Subcutaneous abdominal adipose tissue (tissue), 5 donors: ENCODE data around the gene SLC7A1.

ENCODE experiments used
- H3K27ac ChIP-seq: one replicate; pipeline ENCODE4 v1.7.0; 2013; ENCODE audit warnings: low read depth, mild to moderate bottlenecking, inconsistent platforms, low read length, moderate library complexity
- H3K27me3 ChIP-seq, 5 donors: one replicate each; pipeline ENCODE4 v1.7.0; 2013; ENCODE audit warnings: low read length in 5 of 5, inconsistent platforms in 1 of 5; ENCODE audit not compliant: control insufficient read depth in 5 of 5, insufficient read depth in 4 of 5
- H3K36me3 ChIP-seq, 5 donors: one replicate each; pipeline ENCODE4 v1.7.0; 2013; ENCODE audit warnings: low read length in 5 of 5; ENCODE audit not compliant: control insufficient read depth in 5 of 5, insufficient read depth in 5 of 5
- H3K4me1 ChIP-seq, 5 donors: one replicate each; pipeline ENCODE4 v1.7.0; 2013; ENCODE audit warnings: low read length in 5 of 5, mild to moderate bottlenecking in 3 of 5, moderate library complexity in 1 of 5; ENCODE audit not compliant: control insufficient read depth in 5 of 5, insufficient read depth in 5 of 5
- H3K4me3 ChIP-seq, 5 donors: one replicate each; pipeline ENCODE4 v1.7.0; 2013; ENCODE audit warnings: low read length in 5 of 5, low read depth in 1 of 5
- H3K9ac ChIP-seq, 5 donors: one replicate each; pipeline ENCODE4 v1.7.0; 2013; ENCODE audit warnings: low read length in 5 of 5, mild to moderate bottlenecking in 4 of 5, moderate library complexity in 3 of 5
- H3K9me3 ChIP-seq, 5 donors: one replicate each; pipeline ENCODE4 v1.7.0; 2013; ENCODE audit warnings: low read length in 5 of 5; ENCODE audit not compliant: control insufficient read depth in 5 of 5
- donor health status: healthy.
- donor health status: healthy.
- donor health status: healthy.
- donor health status: healthy.
- donor health status: healthy.

Gene SLC7A1

DNA sequence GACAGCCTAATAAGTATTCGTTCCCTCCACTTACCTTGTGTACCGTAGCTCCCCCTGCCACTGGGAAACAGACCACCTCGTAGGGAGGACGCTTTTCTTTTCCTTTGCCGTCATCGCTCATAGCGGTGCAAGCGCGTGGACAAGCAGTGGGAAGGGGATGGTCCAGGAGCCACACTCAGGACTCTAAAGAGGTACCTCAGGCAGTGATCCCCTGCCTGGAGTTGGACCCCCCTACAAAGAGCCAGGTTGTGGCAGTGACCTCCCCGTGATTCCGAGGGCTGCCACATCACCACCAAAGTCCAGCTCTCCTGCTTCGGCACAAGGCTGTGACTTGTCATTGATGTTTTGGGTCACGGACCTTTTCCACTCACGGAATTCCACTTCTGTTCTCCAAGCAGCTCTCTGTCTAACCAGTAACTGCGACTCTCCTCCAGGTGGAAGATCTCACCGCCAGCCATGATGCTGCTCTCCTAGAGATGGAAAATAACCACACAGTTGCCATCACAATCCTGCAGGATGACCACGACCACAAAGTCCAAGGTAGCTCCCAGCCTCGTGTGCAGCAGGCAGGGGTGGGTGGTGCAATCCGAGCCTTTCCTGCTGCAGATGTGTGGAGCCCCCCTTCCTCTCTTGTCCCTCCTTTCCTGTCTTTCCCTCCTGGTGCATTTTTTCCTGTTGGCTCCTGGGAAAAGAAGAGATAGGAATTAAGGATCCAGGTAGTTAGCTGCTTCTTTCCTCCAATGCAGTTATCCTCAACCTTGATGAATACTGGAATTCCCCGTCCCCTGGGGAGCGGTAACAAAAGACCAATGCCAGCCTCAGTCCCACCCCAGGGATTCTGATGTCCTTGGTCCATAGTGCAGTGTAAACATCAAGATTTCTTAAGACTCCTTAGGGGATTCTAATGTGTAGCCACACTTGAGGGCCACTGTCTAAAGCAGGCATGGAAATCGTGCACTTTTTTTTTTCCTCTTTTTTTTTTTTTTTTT lies 107.7 kb downstream of the SLC7A1 start:
- peaks cover 0 to 15% (median 8%) of the 10 kb centered on the region in 5 donors for H3K27me3 ChIP-seq
- no peaks in the 10 kb centered on the region for H3K4me1 ChIP-seq
- no peaks in the 10 kb centered on the region for H3K9me3 ChIP-seq

DNA sequence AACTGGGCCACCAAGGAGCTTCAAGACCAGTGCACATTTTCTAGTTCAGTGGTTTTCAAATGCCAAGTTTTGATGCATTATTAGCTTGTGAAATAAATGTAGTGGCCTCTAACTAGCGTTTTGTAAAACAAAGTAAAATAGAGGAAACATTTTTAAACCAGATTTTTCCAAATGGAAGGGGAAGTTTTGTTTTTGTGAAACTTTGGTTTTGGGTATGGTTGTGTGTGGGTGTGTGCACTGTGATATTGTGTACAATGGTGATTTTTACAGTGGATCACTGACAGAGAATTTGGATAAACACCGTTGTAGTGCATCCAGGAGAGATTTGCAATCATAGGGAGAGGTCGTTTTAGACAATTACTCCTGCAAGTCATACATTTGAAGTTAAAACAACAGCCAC lies 108.9 kb downstream of the SLC7A1 start:
- peaks cover 0 to 11% (median 6%) of the 10 kb centered on the region in 5 donors for H3K27me3 ChIP-seq
- no peak overlapping the region for H3K27ac ChIP-seq
- H3K36me3 ChIP-seq, result no peaks in the 10 kb centered on the region
- H3K4me1 ChIP-seq, result no peaks in the 10 kb centered on the region
- H3K9ac ChIP-seq, result no peak overlapping the region
- no peak overlapping the region for H3K4me3 ChIP-seq
- no peaks in the 10 kb centered on the region for H3K9me3 ChIP-seq

More for the DNA sequence above, 107.7 kb downstream of the SLC7A1 start:
- Histone ChIP-seq H3K4me3 (no peak overlapping the region), H3K36me3 (no peaks in the 10 kb centered on the region), H3K9ac (no peak overlapping the region), H3K27ac (no peak overlapping the region)

DNA sequence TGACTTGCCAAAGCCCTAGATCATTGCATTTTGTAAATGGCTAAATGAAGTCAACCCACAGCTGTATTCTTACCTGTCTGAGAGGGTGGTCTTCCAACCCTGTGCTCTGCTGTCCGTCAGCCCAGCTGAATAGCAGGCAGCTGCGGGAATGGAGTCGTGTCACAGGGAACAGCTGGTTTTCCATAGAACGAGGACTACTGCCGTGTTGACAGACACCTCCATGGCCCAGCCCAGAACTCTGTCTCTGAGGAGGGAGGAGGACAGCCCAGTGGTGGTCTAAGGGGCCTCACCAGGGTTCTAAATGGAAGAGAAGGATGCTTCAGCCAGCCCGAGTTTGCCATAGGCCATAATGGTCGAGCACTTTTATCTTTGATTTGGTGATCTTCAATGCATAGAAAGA lies 110.7 kb downstream of the SLC7A1 start:
- no peaks in the 10 kb centered on the region for H3K4me1 ChIP-seq

GRCh38 chr13:29484236-29484635 lies 111.3 kb downstream of the SLC7A1 start:
- H3K36me3 ChIP-seq, result no peaks in the 10 kb centered on the region
- H3K4me3 ChIP-seq, result no peak overlapping the region
- no peak overlapping the region for H3K27ac ChIP-seq
- no peaks in the 10 kb centered on the region for H3K4me1 ChIP-seq
- H3K9me3 ChIP-seq, result no peaks in the 10 kb centered on the region
- no peak overlapping the region for H3K9ac ChIP-seq
- peaks cover 0 to 8% (median 4%) of the 10 kb centered on the region in 5 donors for H3K27me3 ChIP-seq

More for the DNA sequence above, 110.7 kb downstream of the SLC7A1 start:
- Histone ChIP-seq H3K9me3 (no peaks in the 10 kb centered on the region), H3K27me3 (peaks cover 0 to 7% (median 0%) of the 10 kb centered on the region in 5 donors), H3K36me3 (no peaks in the 10 kb centered on the region), H3K9ac (no peak overlapping the region), H3K27ac (no peak overlapping the region), H3K4me3 (no peak overlapping the region)

DNA sequence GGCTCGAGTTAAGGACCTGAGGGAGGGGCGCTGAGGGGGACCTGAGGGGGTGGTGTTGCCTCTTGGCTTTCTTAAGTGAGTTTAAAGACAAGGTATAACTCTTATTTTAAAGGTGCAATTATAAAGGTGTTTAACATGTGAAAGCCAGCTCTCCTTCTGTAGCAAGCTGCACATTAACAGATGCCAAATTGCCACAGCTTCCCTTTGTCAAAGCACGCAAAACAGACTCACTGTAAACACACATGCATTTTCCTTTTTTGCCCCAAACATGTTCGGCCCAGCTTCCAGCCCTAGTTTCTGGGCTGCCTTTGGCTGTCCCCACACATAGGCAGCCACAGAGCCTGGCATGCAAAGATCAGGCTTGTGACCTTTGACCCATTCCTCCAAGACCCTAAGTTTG lies 111.9 kb downstream of the SLC7A1 start:
- Histone ChIP-seq H3K4me1 (no peaks in the 10 kb centered on the region), H3K27ac (no peak overlapping the region), H3K9ac (no peak overlapping the region), H3K9me3 (no peaks in the 10 kb centered on the region), H3K36me3 (no peaks in the 10 kb centered on the region), H3K27me3 (peaks cover 0 to 10% (median 4%) of the 10 kb centered on the region in 5 donors), H3K4me3 (no peak overlapping the region)

DNA sequence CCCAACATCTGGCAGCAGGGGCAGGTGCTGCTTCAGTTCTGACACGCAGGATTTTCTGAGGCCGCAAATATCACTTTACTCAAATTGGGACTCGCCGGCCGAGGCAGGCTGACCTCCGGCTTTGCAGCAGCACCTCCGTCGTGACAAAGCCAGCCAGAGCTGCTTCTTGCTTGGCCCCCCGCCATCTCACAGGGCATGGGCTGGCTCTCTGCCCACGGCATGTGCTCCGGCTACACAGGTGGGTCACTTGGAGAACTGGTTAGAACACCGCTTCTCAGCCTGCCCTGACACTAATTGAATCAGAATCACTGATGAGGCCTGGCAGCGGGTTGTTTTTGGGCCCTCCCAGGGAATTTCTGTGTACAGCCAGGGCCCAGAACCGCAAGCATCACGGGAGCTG lies 112.3 kb downstream of the SLC7A1 start:
- Histone ChIP-seq H3K9ac (no peak overlapping the region), H3K4me3 (no peak overlapping the region), H3K4me1 (no peaks in the 10 kb centered on the region), H3K27ac (no peak overlapping the region), H3K36me3 (no peaks in the 10 kb centered on the region), H3K9me3 (no peaks in the 10 kb centered on the region), H3K27me3 (peaks cover 0 to 11% (median 4%) of the 10 kb centered on the region in 5 donors)

DNA sequence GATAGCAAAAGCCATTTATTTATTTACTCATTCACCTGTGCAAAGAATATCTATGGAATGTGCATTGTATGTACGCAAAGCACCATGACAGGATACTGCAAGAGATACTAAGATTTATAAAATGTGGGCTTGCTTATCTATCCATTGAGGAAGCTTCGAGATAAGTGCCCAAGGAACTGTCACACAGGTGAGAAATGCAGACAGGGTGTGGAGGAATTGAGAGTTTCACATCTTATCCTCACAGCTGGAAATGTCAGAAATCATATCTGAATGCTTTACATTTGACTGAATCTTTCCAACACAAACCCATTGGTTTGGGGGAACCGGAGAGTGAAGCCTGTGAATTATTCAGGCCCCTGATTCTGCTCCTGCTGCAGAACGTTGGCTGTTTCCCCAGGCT lies 113.0 kb downstream of the SLC7A1 start:
- H3K27ac ChIP-seq, result no peak overlapping the region
- H3K9me3 ChIP-seq, result no peaks in the 10 kb centered on the region
- H3K27me3 ChIP-seq, result peaks cover 0 to 11% (median 4%) of the 10 kb centered on the region in 5 donors
- H3K4me1 ChIP-seq, result no peaks in the 10 kb centered on the region
- no peak overlapping the region for H3K4me3 ChIP-seq
- H3K9ac ChIP-seq, result no peak overlapping the region
- no peaks in the 10 kb centered on the region for H3K36me3 ChIP-seq

GRCh38 chr13:29481603-29482002 lies 113.9 kb downstream of the SLC7A1 start:
- Histone ChIP-seq H3K27me3 (peaks cover 0 to 11% (median 4%) of the 10 kb centered on the region in 5 donors), H3K27ac (no peak overlapping the region), H3K4me1 (no peaks in the 10 kb centered on the region), H3K36me3 (no peaks in the 10 kb centered on the region), H3K4me3 (no peak overlapping the region), H3K9me3 (no peaks in the 10 kb centered on the region), H3K9ac (no peak overlapping the region)

DNA sequence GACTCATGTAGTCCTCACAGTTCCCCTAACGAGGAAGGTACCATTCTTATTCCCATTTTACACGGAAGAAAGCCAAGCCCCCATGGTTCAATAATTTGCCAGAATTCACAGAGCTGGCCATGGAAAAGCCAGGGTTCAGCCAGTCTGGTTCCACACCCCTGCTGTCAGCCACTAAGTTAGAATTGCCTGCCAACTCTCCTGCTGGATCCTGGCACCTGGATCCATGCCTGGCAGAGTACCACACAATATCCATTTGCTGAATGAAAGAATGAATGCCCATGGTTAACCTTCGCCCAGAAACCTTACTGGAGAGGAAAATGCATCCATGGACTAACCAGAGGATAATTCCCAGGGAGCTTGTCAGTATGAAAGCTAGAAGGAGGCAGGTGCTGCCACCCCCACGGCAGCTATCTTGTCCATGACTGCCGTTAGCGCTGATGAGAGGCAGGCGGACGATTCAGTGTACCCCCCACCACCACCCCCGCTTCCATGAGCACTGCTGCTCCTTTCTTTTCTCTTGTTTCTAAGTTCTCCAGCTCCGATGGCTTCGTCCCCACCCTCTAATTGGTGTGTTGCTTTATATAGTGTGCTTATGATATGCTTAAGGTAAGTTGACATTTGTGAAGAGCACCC lies 114.5 kb downstream of the SLC7A1 start:
- Histone ChIP-seq H3K27me3 (peaks cover 0 to 11% (median 4%) of the 10 kb centered on the region in 5 donors), H3K27ac (no peak overlapping the region), H3K36me3 (no peaks in the 10 kb centered on the region), H3K9me3 (no peaks in the 10 kb centered on the region), H3K9ac (no peak overlapping the region), H3K4me3 (no peak overlapping the region), H3K4me1 (no peaks in the 10 kb centered on the region)
